CD4-positive, CD25-positive, alpha-beta regulatory T cell (primary cell): ENCODE results near the gene PRKCQ. TPM values are rescaled to one million over a fixed set of nuclear protein-coding genes. Genes with fewer than 3 reads are reported as not detected.

Source experiments
- ATAC-seq, 2 donors: fragments of 150-1000 bp; cut with Tn5 transposase; one replicate each; pipeline ENCODE4 v1.10.0; 2021; ENCODE audit warnings: low read depth in 2 of 2, moderate number of reproducible peaks in 2 of 2, moderate library complexity in 1 of 2
- DNase-seq, 3 donors: peaks; one replicate each; pipeline versions ENCODE4 v3.0.0 to v3.0.0-alpha.2; 2012 to 2022; ENCODE audit warnings: mixed read lengths in 1 of 3
- H3K27ac ChIP-seq: one replicate; pipeline ENCODE4 v1.7.0; 2013; ENCODE audit warnings: mild to moderate bottlenecking, low read length; ENCODE audit not compliant: insufficient read depth, poor library complexity, severe bottlenecking
- H3K27me3 ChIP-seq: one replicate; pipeline ENCODE4 v1.7.0; 2013; ENCODE audit warnings: low read length; ENCODE audit not compliant: control insufficient read depth, insufficient read depth
- H3K36me3 ChIP-seq: one replicate; pipeline ENCODE4 v1.7.0; 2013; ENCODE audit warnings: mild to moderate bottlenecking, low read length, moderate library complexity; ENCODE audit not compliant: control insufficient read depth, insufficient read depth
- H3K4me1 ChIP-seq: 2 replicates; pipeline ENCODE4 v1.7.0; 2013; ENCODE audit warnings: mild to moderate bottlenecking, low read length; ENCODE audit not compliant: insufficient read depth, control insufficient read depth, poor library complexity, severe bottlenecking
- H3K4me3 ChIP-seq: one replicate; pipeline ENCODE4 v1.7.0; 2013; ENCODE audit warnings: low read depth, mild to moderate bottlenecking, low read length, moderate library complexity
- H3K9me3 ChIP-seq, 2 experiments: 1 replicate in 1 of 2; 2 replicates in 1 of 2; pipeline ENCODE4 v1.7.0; 2013; ENCODE audit warnings: low read length in 2 of 2, mild to moderate bottlenecking in 1 of 2, moderate library complexity in 1 of 2; ENCODE audit not compliant: control insufficient read depth in 2 of 2
- H3K27ac Mint-ChIP-seq, 3 donors: one replicate each; pipeline ENCODE4 v1.8.0; 2020 to 2022; ENCODE audit warnings: mild to moderate bottlenecking in 3 of 3, mixed read lengths in 3 of 3, moderate library complexity in 2 of 3
- H3K27me3 Mint-ChIP-seq: one replicate; pipeline ENCODE4 v1.8.0; 2022; ENCODE audit warnings: mild to moderate bottlenecking, mixed read lengths
- H3K36me3 Mint-ChIP-seq: one replicate; pipeline ENCODE4 v1.8.0; 2020; ENCODE audit warnings: mixed read lengths
- H3K4me1 Mint-ChIP-seq, 4 donors: one replicate each; pipeline ENCODE4 v1.8.0; 2020 to 2022; ENCODE audit warnings: mixed read lengths in 4 of 4, mild to moderate bottlenecking in 1 of 4
- H3K4me3 Mint-ChIP-seq, 4 donors: one replicate each; pipeline ENCODE4 v1.8.0; 2020 to 2022; ENCODE audit warnings: mild to moderate bottlenecking in 4 of 4, mixed read lengths in 4 of 4, moderate library complexity in 3 of 4
- H3K9me3 Mint-ChIP-seq, 7 donors: one replicate each; pipeline ENCODE4 v1.8.0; 2020 to 2022; ENCODE audit warnings: mixed read lengths in 7 of 7, mild to moderate bottlenecking in 3 of 7, moderate library complexity in 2 of 7
- polyA plus RNA-seq, 4 donors: library from polyadenylated mRNA; unstranded; fragments of 300-500 nt; fragmentation: Illumina TruSeq; gene quantifications; one replicate each; pipeline ENCODE4 v1.2.3, GENCODE V29; 2021
- total RNA-seq: library from RNA; stranded (reverse); gene quantifications from one replicate; pipeline ENCODE4 v1.2.3, GENCODE V29; 2022

Gene PRKCQ
- total and polyA plus RNA-seq, 5 donors from 2014 or later = 62.4 to 87.3 (median 69.2) TPM

DNA sequence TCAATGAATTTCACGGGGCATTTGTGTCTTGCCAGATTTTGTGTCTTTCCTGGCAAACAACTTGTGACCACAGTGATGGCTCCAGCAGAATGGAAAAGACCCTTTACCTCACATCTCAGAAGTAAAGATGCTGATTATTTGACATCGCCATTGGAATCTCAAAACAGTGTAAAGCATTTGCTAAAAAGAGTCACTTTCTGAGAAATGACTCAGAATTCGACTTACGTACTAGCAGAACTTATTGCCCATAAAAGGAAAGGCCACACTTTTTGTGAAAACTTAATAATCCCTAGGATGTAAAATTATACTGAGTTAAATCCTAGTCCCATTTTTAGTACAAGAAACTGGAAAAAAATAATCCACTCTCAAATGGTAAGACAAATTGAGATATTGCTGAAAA is 35.9 kb upstream of the PRKCQ start:
- Mint-ChIP-seq H3K27me3 (no peaks in the 10 kb centered on the region), H3K4me1 (peaks cover 23 to 51% (median 36%) of the 10 kb centered on the region in 4 donors), H3K9me3 (peaks cover 0 to 10% (median 4%) of the 10 kb centered on the region in 7 donors), H3K4me3 (no peak overlapping the region), H3K36me3 (peaks cover 28% of the 10 kb centered on the region), H3K27ac (peak overlapping the region in 1 of 3 donors; percentile 32)
- Histone ChIP-seq H3K27ac (no peak overlapping the region), H3K4me3 (no peak overlapping the region), H3K4me1 (peaks cover 16% of the 10 kb centered on the region), H3K9me3 (no peaks in the 10 kb centered on the region), H3K27me3 (no peaks in the 10 kb centered on the region), H3K36me3 (peaks cover 3% of the 10 kb centered on the region)
- ATAC-seq = no peak
- DNase-seq = peak in 1 of 3 donors; percentile 56

DNA sequence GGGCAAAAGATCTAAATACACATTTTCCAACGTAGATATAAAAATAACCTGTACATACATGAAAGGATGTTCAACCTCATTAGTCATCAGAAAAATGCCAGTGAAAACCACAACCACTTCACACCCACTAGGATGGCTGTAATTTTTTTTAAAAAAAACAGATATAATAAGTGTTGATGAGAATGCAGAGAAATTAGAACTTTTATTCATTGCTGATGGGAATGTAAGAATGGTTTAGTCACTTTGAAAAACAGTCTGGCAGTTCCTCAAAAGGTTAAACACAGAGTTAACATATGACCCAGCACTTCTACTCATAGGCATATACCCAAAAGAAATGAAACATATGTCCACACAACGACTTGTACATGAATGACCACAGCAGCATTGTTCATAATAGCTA is 32.3 kb upstream of the PRKCQ start:
- Mint-ChIP-seq H3K27me3 (no peaks in the 10 kb centered on the region), H3K9me3 (peaks cover 0 to 21% (median 4%) of the 10 kb centered on the region in 7 donors), H3K27ac (peak overlapping the region in 2 of 3 donors; percentile 8 to 49), H3K4me1 (peaks cover 42 to 56% (median 51%) of the 10 kb centered on the region in 4 donors), H3K4me3 (peak overlapping the region in 2 of 4 donors; percentile 27 to 36), H3K36me3 (peaks cover 40% of the 10 kb centered on the region)
- Histone ChIP-seq H3K36me3 (peaks cover 22% of the 10 kb centered on the region), H3K27me3 (no peaks in the 10 kb centered on the region), H3K4me1 (peaks cover 24% of the 10 kb centered on the region), H3K9me3 (no peaks in the 10 kb centered on the region), H3K4me3 (peak overlapping the region; percentile 22), H3K27ac (no peak overlapping the region)
- peak in 2 of 3 donors; percentile 34 to 65 for DNase-seq
- ATAC-seq = peak; percentile 62 to 79

- H3K27me3 ChIP-seq = no peaks in the 10 kb centered on the region
- Mint-ChIP-seq H3K27me3 (no peaks in the 10 kb centered on the region), H3K27ac (peak overlapping the region; percentile 10 to 23 (median 13)), H3K4me1 (peaks cover 48 to 65% (median 58%) of the 10 kb centered on the region in 4 donors), H3K4me3 (peak overlapping the region in 1 of 4 donors; percentile 10), H3K9me3 (peaks cover 0 to 21% (median 6%) of the 10 kb centered on the region in 7 donors), H3K36me3 (peaks cover 44% of the 10 kb centered on the region)
- H3K36me3 ChIP-seq = peaks cover 21% of the 10 kb centered on the region
- peaks cover 30% of the 10 kb centered on the region for H3K4me1 ChIP-seq
- peak in 1 of 3 donors; percentile 41 for DNase-seq
- no peak overlapping the region for H3K27ac ChIP-seq
- ATAC-seq = no peak
- H3K9me3 ChIP-seq = no peaks in the 10 kb centered on the region
- peak overlapping the region; percentile 34 for H3K4me3 ChIP-seq
These were observed 30.6 kb upstream of the PRKCQ start for GRCh38 chr10:6610647-6611046.

DNA sequence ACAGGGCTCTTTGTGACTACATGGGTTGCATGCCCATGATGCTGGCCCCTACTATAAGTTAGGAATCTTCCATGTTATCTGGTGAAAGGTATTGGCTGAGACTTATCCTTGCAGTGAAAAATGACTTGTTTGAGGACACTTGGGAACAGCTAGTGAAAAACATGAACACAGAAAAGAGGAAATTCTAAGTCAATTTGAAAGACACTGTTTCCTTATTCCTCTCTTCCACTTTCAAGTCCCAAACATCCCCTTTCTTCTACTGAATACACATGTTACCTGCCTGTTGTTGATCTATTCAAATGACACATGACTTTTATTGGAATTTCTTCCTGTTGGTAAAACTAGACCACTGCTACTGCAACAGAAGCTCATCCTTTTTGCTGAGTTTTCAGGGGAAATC is 29.5 kb upstream of the PRKCQ start:
- Histone ChIP-seq H3K36me3 (peaks cover 25% of the 10 kb centered on the region), H3K27me3 (no peaks in the 10 kb centered on the region), H3K4me1 (peaks cover 30% of the 10 kb centered on the region), H3K4me3 (no peak overlapping the region), H3K27ac (peak overlapping the region; percentile 35), H3K9me3 (no peaks in the 10 kb centered on the region)
- Mint-ChIP-seq H3K36me3 (peaks cover 47% of the 10 kb centered on the region), H3K27me3 (no peaks in the 10 kb centered on the region), H3K4me3 (no peak overlapping the region), H3K4me1 (peaks cover 48 to 70% (median 56%) of the 10 kb centered on the region in 4 donors), H3K27ac (peak overlapping the region in 2 of 3 donors; percentile 34 to 74), H3K9me3 (peaks cover 0 to 21% (median 6%) of the 10 kb centered on the region in 7 donors)
- ATAC-seq (no peak), DNase-seq (no peak)

GRCh38 chr10:6607778-6608177 is 27.7 kb upstream of the PRKCQ start:
- peaks cover 47% of the 10 kb centered on the region for H3K36me3 Mint-ChIP-seq
- H3K4me3 Mint-ChIP-seq = no peak overlapping the region
- H3K27ac ChIP-seq = no peak overlapping the region
- DNase-seq = no peak
- H3K4me1 Mint-ChIP-seq = peaks cover 43 to 73% (median 52%) of the 10 kb centered on the region in 4 donors
- H3K27me3 ChIP-seq = no peaks in the 10 kb centered on the region
- H3K9me3 Mint-ChIP-seq = peaks cover 0 to 11% (median 2%) of the 10 kb centered on the region in 7 donors
- peak overlapping the region; percentile 22 to 93 (median 80) for H3K27ac Mint-ChIP-seq
- no peak overlapping the region for H3K4me3 ChIP-seq
- H3K9me3 ChIP-seq = no peaks in the 10 kb centered on the region
- no peaks in the 10 kb centered on the region for H3K27me3 Mint-ChIP-seq
- H3K36me3 ChIP-seq = peaks cover 32% of the 10 kb centered on the region
- ATAC-seq = no peak
- H3K4me1 ChIP-seq = peaks cover 30% of the 10 kb centered on the region

DNA sequence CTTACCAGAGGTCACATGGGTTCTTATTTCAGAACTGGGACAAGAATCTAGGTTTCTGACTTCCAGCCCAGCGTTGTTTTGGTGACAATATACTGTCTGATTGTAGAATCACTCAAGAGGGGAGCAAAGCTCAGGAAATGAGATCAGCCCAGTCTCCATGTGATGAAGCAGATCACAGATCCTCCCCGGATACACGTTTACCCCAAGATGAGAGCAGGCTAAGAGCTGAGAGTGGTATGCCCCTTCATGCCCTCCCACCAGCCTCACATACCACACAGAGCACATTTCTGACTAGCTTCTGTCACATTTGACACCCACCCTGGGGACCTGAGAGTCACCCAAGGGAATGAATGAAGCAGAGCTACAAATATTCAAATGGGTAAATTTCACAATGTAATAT is 27.1 kb upstream of the PRKCQ start:
- Histone ChIP-seq H3K27me3 (no peaks in the 10 kb centered on the region), H3K4me1 (peaks cover 26% of the 10 kb centered on the region), H3K4me3 (no peak overlapping the region), H3K36me3 (peaks cover 32% of the 10 kb centered on the region), H3K9me3 (no peaks in the 10 kb centered on the region), H3K27ac (peak overlapping the region; percentile 10)
- H3K27ac Mint-ChIP-seq = peak overlapping the region; percentile 50 to 93 (median 80)
- peaks cover 0 to 11% (median 2%) of the 10 kb centered on the region in 7 donors for H3K9me3 Mint-ChIP-seq
- peak overlapping the region in 3 of 4 donors; percentile 20 to 78 (median 53) for H3K4me3 Mint-ChIP-seq
- H3K36me3 Mint-ChIP-seq = peaks cover 47% of the 10 kb centered on the region
- DNase-seq (peak; percentile 8 to 55 (median 48)), ATAC-seq (peak; percentile 89 to 94)
- H3K27me3 Mint-ChIP-seq = no peaks in the 10 kb centered on the region
- H3K4me1 Mint-ChIP-seq = peaks cover 39 to 72% (median 51%) of the 10 kb centered on the region in 4 donors

DNA sequence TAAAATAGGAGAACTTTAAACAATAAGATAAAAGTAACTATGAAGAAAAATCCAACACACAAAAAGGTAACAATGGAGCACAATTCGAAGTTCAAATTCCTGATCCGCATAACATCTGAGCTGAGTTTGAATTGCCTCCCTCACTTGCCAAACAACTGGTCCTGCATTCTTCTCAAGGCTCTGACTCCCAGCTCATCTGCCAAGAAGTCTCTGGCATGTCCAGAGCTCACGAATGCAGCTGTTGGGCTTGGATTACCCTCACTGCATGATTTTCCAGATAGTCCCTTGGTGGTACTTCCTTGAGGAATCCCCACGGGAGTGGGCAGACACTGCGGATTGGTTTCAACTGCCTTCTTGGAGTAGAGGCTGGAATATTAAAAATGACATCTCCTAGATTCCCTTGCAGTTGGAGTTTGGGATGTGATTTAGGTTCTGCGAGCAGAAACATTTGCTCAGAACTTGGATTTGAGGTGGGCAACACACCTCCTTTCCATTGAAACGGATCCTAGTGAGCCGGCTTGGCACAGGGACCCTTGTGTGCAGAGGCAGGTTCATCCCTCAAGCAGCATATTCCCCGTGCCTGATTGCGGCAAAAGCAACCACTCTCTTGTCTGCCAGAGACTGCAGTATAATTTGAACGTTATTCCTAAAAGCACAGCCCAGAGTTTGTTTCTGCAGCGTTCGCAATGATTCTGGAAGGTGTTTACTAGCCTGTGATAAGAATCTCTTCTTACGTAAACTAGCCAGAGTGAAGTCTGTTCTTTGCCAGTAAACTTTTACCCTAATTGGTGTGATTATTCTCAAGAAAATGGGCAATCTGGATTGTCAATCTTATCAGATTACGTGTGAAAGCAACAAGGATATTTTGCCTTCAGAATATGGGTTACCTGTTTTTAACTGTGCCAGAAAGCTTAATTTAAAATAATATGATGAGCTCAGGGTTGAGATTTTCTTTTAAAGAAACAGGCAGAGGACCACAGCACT is 23.4 kb upstream of the PRKCQ start:
- Histone ChIP-seq H3K27ac (no peak overlapping the region), H3K36me3 (peaks cover 27% of the 10 kb centered on the region), H3K27me3 (no peaks in the 10 kb centered on the region), H3K9me3 (no peaks in the 10 kb centered on the region), H3K4me3 (no peak overlapping the region), H3K4me1 (peaks cover 35% of the 10 kb centered on the region)
- Mint-ChIP-seq H3K9me3 (peaks cover 0 to 4% (median 0%) of the 10 kb centered on the region in 7 donors), H3K27me3 (no peaks in the 10 kb centered on the region), H3K36me3 (peaks cover 46% of the 10 kb centered on the region), H3K27ac (peak overlapping the region in 1 of 3 donors; percentile 36), H3K4me3 (no peak overlapping the region), H3K4me1 (peaks cover 49 to 82% (median 59%) of the 10 kb centered on the region in 4 donors)
- no peak for ATAC-seq
- no peak for DNase-seq
